Spleen (tissue), 11 donors: ENCODE data around the gene GJC1. TPM values are rescaled to one million over a fixed set of nuclear protein-coding genes. Genes with fewer than 3 reads are reported as not detected.

Experiments used
- DNase-seq: peaks from one replicate; pipeline ENCODE4 v3.0.0-alpha.2; 2020
- H3K27ac ChIP-seq, 8 donors: fragments of 200-600 bp; sonication (generic) in 7 of 8; 1 replicate in 4 of 8; 2 replicates in 4 of 8; pipeline versions ENCODE4 v1.5.0 to v1.8.0; 2016 to 2021; ENCODE audit warnings: inconsistent platforms in 4 of 8, mild to moderate bottlenecking in 4 of 8, moderate library complexity in 1 of 8
- H3K27me3 ChIP-seq, 7 donors: fragments of 200-600 bp; sonication (generic) in 6 of 7; replicated peaks in 1 of 7; 1 replicate in 4 of 7; 2 replicates in 3 of 7; pipeline versions ENCODE4 v1.5.0 to v1.8.0; 2016 to 2021; ENCODE audit warnings: inconsistent platforms in 3 of 7, mild to moderate bottlenecking in 1 of 7
- H3K36me3 ChIP-seq, 6 donors: fragments of 200-600 bp; sonication (generic) in 5 of 6; 1 replicate in 4 of 6; 2 replicates in 2 of 6; pipeline versions ENCODE4 v1.5.0 to v1.8.0; 2016 to 2021; ENCODE audit warnings: inconsistent platforms in 2 of 6
- H3K4me1 ChIP-seq, 6 donors: fragments of 200-600 bp; sonication (generic) in 5 of 6; 1 replicate in 3 of 6; 2 replicates in 3 of 6; pipeline versions ENCODE4 v1.5.0 to v1.8.0; 2016 to 2021; ENCODE audit warnings: inconsistent platforms in 3 of 6
- H3K4me3 ChIP-seq, 8 donors: fragments of 200-600 bp; sonication (generic) in 7 of 8; 1 replicate in 4 of 8; 2 replicates in 4 of 8; pipeline versions ENCODE4 v1.5.0 to v1.8.0; 2016 to 2021; ENCODE audit warnings: inconsistent platforms in 4 of 8, mild to moderate bottlenecking in 4 of 8, moderate library complexity in 2 of 8
- H3K9me3 ChIP-seq, 8 donors: fragments of 200-600 bp; sonication (generic) in 7 of 8; 1 replicate in 4 of 8; 2 replicates in 4 of 8; pipeline versions ENCODE4 v1.5.0 to v1.8.0; 2016 to 2021; ENCODE audit warnings: inconsistent platforms in 4 of 8
- POLR2A ChIP-seq, 3 donors: fragments of 450-650 bp; IDR thresholded peaks; one replicate each; pipeline ENCODE4 v1.5.1; 2017; ENCODE audit warnings: antibody characterized with exemption in 3 of 3, mild to moderate bottlenecking in 1 of 3
- POLR2AphosphoS5 ChIP-seq, 3 donors: sonication (generic); formaldehyde crosslinking; IDR thresholded peaks; one replicate each; pipeline ENCODE4 v1.5.1; 2017; ENCODE audit warnings: antibody characterized with exemption in 3 of 3
- WGBS, 5 donors: extraction: QIAGEN DNeasy Blood & Tissue Kit in 3 of 5; methylation state at CpG; one replicate each; pipeline versions ENCODE4 v1.1.5 to v1.1.7; 2013 to 2018; 5-methylcytosine and 5-hydroxymethylcytosine counted together
- intact Hi-C: fragments of 100-400 bp; cut with DNase I; formaldehyde crosslinking; loops from one replicate; pipeline ENCODE4 v1.15.0; 2023; ENCODE audit warnings: low total_unique reads
- polyA plus RNA-seq, 3 donors: library from polyadenylated mRNA; stranded (reverse); fragments of 200-250 nt; gene quantifications; one replicate each; pipeline ENCODE4 v1.2.1, GENCODE V29; 2013
- total RNA-seq, 7 donors: library from RNA; depleted of rRNA in 3 of 7; stranded (reverse); fragments of >200 nt in 3 of 7; fragmentation: NEBNext Ultra II Directional in 4 of 7; extraction: Animal tissue kit (Norgen Biotek cat#: 25700) in 4 of 7; gene quantifications; one replicate each; pipeline versions ENCODE4 v1.1.0 to v1.2.1, GENCODE V29; 2016 to 2021
- TF ChIP-seq, protein P1 (sequence below), 11 experiments: fragments of 200-600 bp in 7 of 11; fragments of 450-650 bp in 4 of 11; sonication (generic) in 4 of 11; IDR thresholded peaks in 8 of 11; conservative IDR thresholded peaks in 3 of 11; 1 replicate in 7 of 11; 2 replicates in 4 of 11; pipeline versions ENCODE4 v1.4.0 to v1.8.0; 2016 to 2021; ENCODE audit warnings: antibody characterized with exemption in 11 of 11, inconsistent platforms in 4 of 11, mild to moderate bottlenecking in 1 of 11
- donor health status: healthy with polysubstance abuse.
- donor health status: DM: no; HTN: no; CAD: no; lungs with moderate emphysema.
- donor health status: DM: no; HTN: no; CAD: no.
- donor health status: Bipolar disorder and iron deficiency.
- donor health status: healthy.
- donor health status: DM: no; HTN: no; CAD: no.
- donor health status: DM: yes; HTN: yes; CAD: no.

Gene GJC1
- total and polyA plus RNA-seq, 10 donors = 0.41 to 1.8 (median 0.83) TPM

GRCh38 chr17:44772308-44773045 lies 57.6 kb downstream of the GJC1 start:
- H3K27me3 ChIP-seq = peaks cover 0 to 70% (median 7%) of the 10 kb centered on the region in 7 donors
- no peaks in the 10 kb centered on the region for H3K36me3 ChIP-seq
- H3K27ac ChIP-seq = no peak overlapping the region
- peaks cover 8 to 47% (median 24%) of the 10 kb centered on the region in 6 donors for H3K4me1 ChIP-seq
- intact Hi-C loops = no loop called here
- DNase-seq = no peak
- TF ChIP-seq POLR2A (IDR thresholded peaks at IDR 0.05) (no peak), POLR2AphosphoS5 (IDR thresholded peaks at IDR 0.05) (no peak)
- TF ChIP-seq, protein P1, sequence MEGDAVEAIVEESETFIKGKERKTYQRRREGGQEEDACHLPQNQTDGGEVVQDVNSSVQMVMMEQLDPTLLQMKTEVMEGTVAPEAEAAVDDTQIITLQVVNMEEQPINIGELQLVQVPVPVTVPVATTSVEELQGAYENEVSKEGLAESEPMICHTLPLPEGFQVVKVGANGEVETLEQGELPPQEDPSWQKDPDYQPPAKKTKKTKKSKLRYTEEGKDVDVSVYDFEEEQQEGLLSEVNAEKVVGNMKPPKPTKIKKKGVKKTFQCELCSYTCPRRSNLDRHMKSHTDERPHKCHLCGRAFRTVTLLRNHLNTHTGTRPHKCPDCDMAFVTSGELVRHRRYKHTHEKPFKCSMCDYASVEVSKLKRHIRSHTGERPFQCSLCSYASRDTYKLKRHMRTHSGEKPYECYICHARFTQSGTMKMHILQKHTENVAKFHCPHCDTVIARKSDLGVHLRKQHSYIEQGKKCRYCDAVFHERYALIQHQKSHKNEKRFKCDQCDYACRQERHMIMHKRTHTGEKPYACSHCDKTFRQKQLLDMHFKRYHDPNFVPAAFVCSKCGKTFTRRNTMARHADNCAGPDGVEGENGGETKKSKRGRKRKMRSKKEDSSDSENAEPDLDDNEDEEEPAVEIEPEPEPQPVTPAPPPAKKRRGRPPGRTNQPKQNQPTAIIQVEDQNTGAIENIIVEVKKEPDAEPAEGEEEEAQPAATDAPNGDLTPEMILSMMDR (IDR thresholded peaks at IDR 0.05 in 8 of 11, conservative IDR thresholded peaks at IDR 0.05 in 3 of 11) = no peak
- 55 to 83% (median 71%) methylated on average over 16 to 21 of the region's 21 CpGs for WGBS, 5 donors
- no peak overlapping the region for H3K4me3 ChIP-seq
- H3K9me3 ChIP-seq = no peaks in the 10 kb centered on the region

DNA sequence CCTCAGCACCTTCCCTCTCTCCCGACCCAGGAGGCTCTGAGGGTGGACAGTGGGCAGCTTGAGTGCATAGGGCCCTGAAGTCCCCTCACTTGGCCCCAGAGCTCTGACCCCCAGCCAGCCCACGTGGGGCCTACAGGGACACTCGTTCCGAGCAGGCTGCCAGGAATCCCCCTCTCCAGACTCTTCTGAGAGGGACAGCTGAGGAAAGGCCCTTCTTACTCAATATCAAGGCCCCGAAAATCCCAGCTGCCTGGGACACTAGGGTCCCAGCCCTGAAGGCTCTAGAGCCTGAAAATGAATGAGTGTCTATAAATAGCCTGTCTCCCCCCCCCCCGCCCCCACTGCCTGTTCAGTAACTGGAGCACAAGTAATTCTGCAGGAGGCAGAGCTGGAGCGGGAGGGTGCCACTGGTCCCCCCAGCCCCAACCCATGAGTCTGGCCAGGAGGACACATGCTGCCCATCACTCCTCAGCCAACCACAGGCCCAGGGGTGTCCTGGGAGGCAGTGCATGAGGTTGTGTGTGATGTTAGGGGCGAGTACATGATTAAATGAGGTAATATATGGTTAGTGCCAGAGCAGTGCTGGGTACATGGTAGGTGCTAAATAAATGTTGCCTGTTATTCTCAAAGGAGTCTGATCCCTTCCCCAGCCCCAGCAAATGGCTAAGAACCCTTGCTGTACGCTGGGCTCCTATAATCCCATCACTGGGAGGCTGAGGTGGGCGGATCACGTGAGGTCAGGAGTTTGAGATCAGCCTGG lies 59.7 kb downstream of the GJC1 start:
- Histone ChIP-seq H3K27ac (no peak overlapping the region), H3K36me3 (no peaks in the 10 kb centered on the region), H3K9me3 (no peaks in the 10 kb centered on the region), H3K4me3 (no peak overlapping the region), H3K27me3 (peaks cover 0 to 70% (median 7%) of the 10 kb centered on the region in 7 donors), H3K4me1 (peaks cover 5 to 34% (median 12%) of the 10 kb centered on the region in 6 donors)
- intact Hi-C loops = no loop called here
- no peak for DNase-seq
- TF ChIP-seq, protein P1 (IDR thresholded peaks at IDR 0.05 in 8 of 11, conservative IDR thresholded peaks at IDR 0.05 in 3 of 11) = no peak
- TF ChIP-seq POLR2AphosphoS5 (IDR thresholded peaks at IDR 0.05) = no peak
- no peak for TF ChIP-seq POLR2A (IDR thresholded peaks at IDR 0.05)
- 67 to 84% (median 77%) methylated on average over 6 to 11 of the region's 11 CpGs for WGBS, 5 donors

- H3K27ac ChIP-seq = no peak overlapping the region
- peaks cover 0 to 27% (median 5%) of the 10 kb centered on the region in 6 donors for H3K4me1 ChIP-seq
- intact Hi-C loops = no loop called here
- TF ChIP-seq POLR2A (IDR thresholded peaks at IDR 0.05) (no peak), POLR2AphosphoS5 (IDR thresholded peaks at IDR 0.05) (no peak)
- TF ChIP-seq, protein P1 (IDR thresholded peaks at IDR 0.05 in 8 of 11, conservative IDR thresholded peaks at IDR 0.05 in 3 of 11) = no peak
- no peaks in the 10 kb centered on the region for H3K9me3 ChIP-seq
- H3K4me3 ChIP-seq = no peak overlapping the region
- no peaks in the 10 kb centered on the region for H3K36me3 ChIP-seq
- H3K27me3 ChIP-seq = peaks cover 0 to 70% (median 7%) of the 10 kb centered on the region in 7 donors
- no peak for DNase-seq
- 60 to 83% (median 72%) methylated on average over 2 to 15 of the region's 15 CpGs for WGBS, 5 donors
Observed at GRCh38 chr17:44769647-44770084, 60.4 kb downstream of the GJC1 start.

- Histone ChIP-seq H3K4me3 (no peak overlapping the region), H3K27ac (no peak overlapping the region), H3K9me3 (no peaks in the 10 kb centered on the region), H3K4me1 (peaks cover 0 to 24% (median 3%) of the 10 kb centered on the region in 6 donors), H3K36me3 (no peaks in the 10 kb centered on the region), H3K27me3 (peaks cover 0 to 70% (median 7%) of the 10 kb centered on the region in 7 donors)
- 43 to 72% (median 66%) methylated on average over 2 to 6 of the region's 6 CpGs for WGBS, 5 donors
- TF ChIP-seq, protein P1 (IDR thresholded peaks at IDR 0.05 in 8 of 11, conservative IDR thresholded peaks at IDR 0.05 in 3 of 11) = no peak
- TF ChIP-seq POLR2A (IDR thresholded peaks at IDR 0.05) (no peak), POLR2AphosphoS5 (IDR thresholded peaks at IDR 0.05) (no peak)
- intact Hi-C loops = no loop called here
- DNase-seq = no peak
Observed at GRCh38 chr17:44769230-44769629, 60.9 kb downstream of the GJC1 start.
